Vagina (tissue), 2 donors: ENCODE results near the gene PRRT3. TPM values are rescaled to one million over a fixed set of nuclear protein-coding genes. Genes with fewer than 3 reads are reported as not detected.

Experiments used
- DNase-seq, 2 donors: peaks; one replicate each; pipeline ENCODE4 v3.0.0-alpha.2; 2017; ENCODE audit errors: extremely low spot score in 2 of 2
- H3K27ac ChIP-seq: fragments of 200-600 bp; sonication (generic); one replicate; pipeline ENCODE4 v1.5.1; 2019
- H3K27me3 ChIP-seq: fragments of 200-600 bp; sonication (generic); one replicate; pipeline ENCODE4 v1.5.1; 2019
- H3K36me3 ChIP-seq, 2 donors: fragments of 200-600 bp; sonication (generic); one replicate each; pipeline ENCODE4 v1.5.1; 2017 to 2019
- H3K4me1 ChIP-seq: fragments of 200-600 bp; sonication (generic); one replicate; pipeline ENCODE4 v1.5.1; 2019
- H3K4me3 ChIP-seq, 2 donors: fragments of 200-600 bp; sonication (generic); 1 replicate in 1 of 2; 2 replicates in 1 of 2; pipeline ENCODE4 v1.5.1; 2016 to 2019
- H3K9me3 ChIP-seq: fragments of 200-600 bp; sonication (generic); one replicate; pipeline ENCODE4 v1.5.1; 2019
- CTCF ChIP-seq, 3 experiments: fragments of 450-650 bp in 2 of 3; fragments of 200-600 bp in 1 of 3; sonication (generic) in 1 of 3; IDR thresholded peaks; one replicate each; pipeline ENCODE4 v1.5.1; 2017 to 2019; ENCODE audit warnings: antibody characterized with exemption in 3 of 3, mild to moderate bottlenecking in 2 of 3, moderate library complexity in 2 of 3
- POLR2A ChIP-seq, 2 donors: fragments of 450-650 bp; IDR thresholded peaks; one replicate each; pipeline ENCODE4 v1.6.1; 2017; ENCODE audit warnings: antibody characterized with exemption in 2 of 2, mild to moderate bottlenecking in 2 of 2, moderate library complexity in 2 of 2
- POLR2AphosphoS5 ChIP-seq, 2 donors: sonication (generic); formaldehyde crosslinking; IDR thresholded peaks; one replicate each; pipeline ENCODE4 v1.9.0; 2017; ENCODE audit warnings: antibody characterized with exemption in 2 of 2, mild to moderate bottlenecking in 2 of 2, low read depth in 1 of 2; ENCODE audit not compliant: insufficient read depth in 1 of 2
- intact Hi-C: fragments of 100-400 bp; cut with DNase I; formaldehyde crosslinking; loops from one replicate; pipeline ENCODE4 v1.15.1; 2023
- total RNA-seq: library from RNA; depleted of rRNA; stranded (reverse); fragments of >200 nt; gene quantifications from one replicate; pipeline ENCODE4 v1.2.3, GENCODE V29; 2016

PRRT3 gene
- total RNA-seq, 1 donor from 2014 or later: 1.7 TPM

DNA sequence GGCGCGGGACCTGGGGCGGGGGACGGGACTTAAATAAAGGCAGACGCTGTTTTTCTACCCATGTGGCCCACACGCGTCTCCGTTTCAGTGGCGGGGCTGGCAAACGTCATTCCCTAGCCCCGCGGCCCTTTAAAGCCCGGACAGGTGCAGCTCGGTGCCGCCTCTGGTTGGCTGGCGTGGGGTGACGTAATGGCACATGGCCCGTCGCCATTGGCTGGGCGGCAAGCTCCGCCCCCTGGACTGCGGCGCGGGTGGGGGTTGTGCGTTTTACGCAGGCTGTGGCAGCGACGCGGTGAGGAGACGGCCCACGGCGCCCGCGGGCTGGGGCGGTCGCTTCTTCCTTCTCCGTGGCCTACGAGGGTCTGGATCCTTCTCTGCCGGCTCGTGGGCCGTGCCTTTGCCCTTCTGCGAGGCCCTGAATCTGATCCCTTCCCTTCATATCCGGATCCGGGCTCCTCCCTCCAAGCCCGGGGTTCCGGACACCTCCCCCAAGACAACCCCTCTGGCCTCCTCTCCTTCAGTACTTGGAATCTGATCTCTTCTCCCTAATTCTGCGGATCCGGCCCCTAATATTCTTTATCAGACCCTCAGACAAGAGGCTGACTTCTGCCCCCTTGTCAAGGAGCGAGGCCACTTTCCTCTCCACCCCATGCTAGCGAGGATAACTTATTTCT is 18.5 kb downstream of the PRRT3 start, which contains the start of gene CRELD1:
CRELD1 (plus strand) TSS at position 274 of the 674 bp plus-strand sequence. CDS start 605 bp downstream, outside the sequence.
- Histone ChIP-seq H3K36me3 (peaks cover 0 to 33% of the 10 kb centered on the region in 2 donors), H3K4me3 (peak within 1 kb of the TSS; percentile 75 to 89), H3K9me3 (no peaks in the 10 kb centered on the region), H3K27ac (peak within 1 kb of the TSS; percentile 93), H3K27me3 (no peaks in the 10 kb centered on the region), H3K4me1 (peaks cover 43% of the 10 kb centered on the region)
- intact Hi-C loops: loop anchor here (2.0 to 10.0 kb wide), 4 partner anchors 17 to 129 kb away; partner anchors contain the start of genes FANCD2, IL17RC and RPUSD3
- peak; percentile 97 to 98 for DNase-seq
- TF ChIP-seq CTCF (IDR thresholded peaks at IDR 0.05): no peak
- peak; percentile 86 to 95 for TF ChIP-seq POLR2AphosphoS5 (IDR thresholded peaks at IDR 0.05; ENCODE audit: insufficient read depth in 1 of 2, low read depth in 1 of 2)
- peak in 1 of 2 donors; percentile 88 for TF ChIP-seq POLR2A (IDR thresholded peaks at IDR 0.05)

DNA sequence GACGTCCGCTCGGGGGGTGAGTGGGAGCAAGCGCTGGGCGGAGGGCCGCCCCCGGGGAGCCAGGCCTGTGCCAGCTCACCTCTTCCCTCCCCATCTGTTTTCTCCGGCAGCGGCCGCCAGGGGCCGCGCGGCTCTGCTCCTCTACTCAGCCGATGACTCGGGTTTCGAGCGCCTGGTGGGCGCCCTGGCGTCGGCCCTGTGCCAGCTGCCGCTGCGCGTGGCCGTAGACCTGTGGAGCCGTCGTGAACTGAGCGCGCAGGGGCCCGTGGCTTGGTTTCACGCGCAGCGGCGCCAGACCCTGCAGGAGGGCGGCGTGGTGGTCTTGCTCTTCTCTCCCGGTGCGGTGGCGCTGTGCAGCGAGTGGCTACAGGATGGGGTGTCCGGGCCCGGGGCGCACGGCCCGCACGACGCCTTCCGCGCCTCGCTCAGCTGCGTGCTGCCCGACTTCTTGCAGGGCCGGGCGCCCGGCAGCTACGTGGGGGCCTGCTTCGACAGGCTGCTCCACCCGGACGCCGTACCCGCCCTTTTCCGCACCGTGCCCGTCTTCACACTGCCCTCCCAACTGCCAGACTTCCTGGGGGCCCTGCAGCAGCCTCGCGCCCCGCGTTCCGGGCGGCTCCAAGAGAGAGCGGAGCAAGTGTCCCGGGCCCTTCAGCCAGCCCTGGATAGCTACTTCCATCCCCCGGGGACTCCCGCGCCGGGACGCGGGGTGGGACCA is 19.2 kb downstream of the PRRT3 start:
- peak in 1 of 2 donors; percentile 96 for DNase-seq
- peak overlapping the region; percentile 93 for H3K27ac ChIP-seq
- H3K4me3 ChIP-seq: peak overlapping the region; percentile 75 to 89
- H3K36me3 ChIP-seq: peaks cover 0 to 29% of the 10 kb centered on the region in 2 donors
- H3K4me1 ChIP-seq: peaks cover 43% of the 10 kb centered on the region
- TF ChIP-seq CTCF (IDR thresholded peaks at IDR 0.05): peak; percentile 6 to 76 (median 71)
- no peak for TF ChIP-seq POLR2A (IDR thresholded peaks at IDR 0.05)
- no peaks in the 10 kb centered on the region for H3K27me3 ChIP-seq
- no peaks in the 10 kb centered on the region for H3K9me3 ChIP-seq
- intact Hi-C loops: loop anchor here (2.0 to 10.0 kb wide), 4 partner anchors 16 to 128 kb away; partner anchors contain the start of genes FANCD2, IL17RC and RPUSD3

DNA sequence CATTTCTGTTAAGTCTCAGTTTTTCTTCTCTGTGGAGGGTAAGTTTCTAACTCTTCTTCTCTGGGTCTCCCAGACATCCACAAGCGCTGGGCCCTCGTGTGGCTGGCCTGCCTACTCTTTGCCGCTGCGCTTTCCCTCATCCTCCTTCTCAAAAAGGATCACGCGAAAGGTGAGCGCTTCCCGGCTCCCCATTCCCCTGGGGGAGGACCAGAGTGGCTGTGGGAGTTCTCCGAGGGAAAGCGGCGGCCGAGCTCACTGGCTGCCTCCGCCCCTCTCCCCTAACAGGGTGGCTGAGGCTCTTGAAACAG is 19.7 kb downstream of the PRRT3 start:
- TF ChIP-seq POLR2A (IDR thresholded peaks at IDR 0.05) (no peak), POLR2AphosphoS5 (IDR thresholded peaks at IDR 0.05; ENCODE audit: insufficient read depth in 1 of 2, low read depth in 1 of 2) (peak; percentile 21 to 48)
- peak overlapping the region; percentile 75 to 89 for H3K4me3 ChIP-seq
- DNase-seq: no peak
- peaks cover 43% of the 10 kb centered on the region for H3K4me1 ChIP-seq
- no peaks in the 10 kb centered on the region for H3K9me3 ChIP-seq
- intact Hi-C loops: loop anchor here (2.0 to 10.0 kb wide), 4 partner anchors 16 to 128 kb away; partner anchors contain the start of genes FANCD2, IL17RC and RPUSD3
- peaks cover 0 to 23% of the 10 kb centered on the region in 2 donors for H3K36me3 ChIP-seq
- no peaks in the 10 kb centered on the region for H3K27me3 ChIP-seq
- peak overlapping the region; percentile 93 for H3K27ac ChIP-seq

GRCh38 chr3:9930804-9931418 is 21.3 kb downstream of the PRRT3 start:
- Histone ChIP-seq H3K27me3 (no peaks in the 10 kb centered on the region), H3K4me3 (no peak overlapping the region), H3K9me3 (no peaks in the 10 kb centered on the region), H3K27ac (peak overlapping the region; percentile 93), H3K36me3 (peaks cover 0 to 14% of the 10 kb centered on the region in 2 donors), H3K4me1 (peaks cover 35% of the 10 kb centered on the region)
- DNase-seq: no peak
- intact Hi-C loops: loop anchor here (5.0 to 10.0 kb wide), 3 partner anchors 89 to 126 kb away; partner anchors contain the start of genes FANCD2 and RPUSD3
- TF ChIP-seq CTCF (IDR thresholded peaks at IDR 0.05) (no peak), POLR2A (IDR thresholded peaks at IDR 0.05) (no peak), POLR2AphosphoS5 (IDR thresholded peaks at IDR 0.05; ENCODE audit: insufficient read depth in 1 of 2, low read depth in 1 of 2) (no peak)

GRCh38 chr3:9928158-9928557 is 24.1 kb downstream of the PRRT3 start:
- no peaks in the 10 kb centered on the region for H3K9me3 ChIP-seq
- no peaks in the 10 kb centered on the region for H3K27me3 ChIP-seq
- no peak for DNase-seq
- H3K27ac ChIP-seq: no peak overlapping the region
- no peak overlapping the region for H3K4me3 ChIP-seq
- peaks cover 16% of the 10 kb centered on the region for H3K4me1 ChIP-seq
- TF ChIP-seq CTCF (IDR thresholded peaks at IDR 0.05): no peak
- no peak for TF ChIP-seq POLR2AphosphoS5 (IDR thresholded peaks at IDR 0.05; ENCODE audit: insufficient read depth in 1 of 2, low read depth in 1 of 2)
- no peak for TF ChIP-seq POLR2A (IDR thresholded peaks at IDR 0.05)
- peaks cover 0 to 18% of the 10 kb centered on the region in 2 donors for H3K36me3 ChIP-seq
- intact Hi-C loops: no loop called here
